Measurements from ENCODE around the gene PTPN7. TPM values are rescaled to one million over a fixed set of nuclear protein-coding genes. Genes with fewer than 3 reads are reported as not detected.
"Not testable (repeated sequence)": the region's sequence is repeated elsewhere in the genome, so short reads cannot be mapped to it uniquely, and the experiment has no call there.

PTPN7 gene
- total RNA-seq, 1 donor from 2014 or later: 1.3 TPM

DNA sequence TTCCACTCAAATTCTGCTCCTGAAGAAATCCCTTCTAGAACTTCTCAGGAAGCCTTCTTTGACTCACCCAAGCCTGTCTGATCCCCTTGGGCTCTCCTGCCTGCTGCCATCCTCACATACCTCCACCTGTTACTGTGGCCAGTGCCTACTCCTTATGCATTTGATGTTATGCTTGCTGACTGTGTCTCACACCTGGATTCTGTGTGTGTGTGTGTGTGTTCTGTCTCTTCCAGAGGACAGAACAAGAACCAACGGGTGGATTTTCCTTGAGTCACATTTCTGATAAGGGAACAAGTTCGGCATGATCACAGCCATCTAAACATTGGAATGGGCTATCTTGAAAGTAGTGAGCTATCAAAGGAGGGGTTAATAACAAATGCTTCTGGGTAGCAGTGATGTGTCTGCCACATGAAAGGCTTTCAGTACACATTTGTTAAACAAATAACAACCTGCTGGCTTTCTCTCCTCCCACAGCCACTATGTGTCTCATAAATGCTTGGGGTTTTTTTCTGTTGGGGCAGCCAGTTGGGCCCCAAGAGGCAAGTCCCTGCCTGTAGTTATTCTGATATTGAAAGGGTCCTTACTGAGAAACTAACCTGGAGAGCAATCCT is 46.6 kb downstream of the PTPN7 start:
- Mint-ChIP-seq H3K9me3 (ENCODE audit: unreplicated experiment) (no peaks in the 10 kb centered on the region), H3K27me3 (ENCODE audit: unreplicated experiment) (peaks cover 3% of the 10 kb centered on the region), H3K4me1 (ENCODE audit: unreplicated experiment) (peaks cover 8% of the 10 kb centered on the region), H3K36me3 (ENCODE audit: low read depth, unreplicated experiment) (no peaks in the 10 kb centered on the region), H3K4me3 (ENCODE audit: unreplicated experiment) (peak overlapping the region; percentile 48), H3K27ac (ENCODE audit: unreplicated experiment) (no peak overlapping the region)
- no peak for DNase-seq (ENCODE audit: low spot score)
- TF ChIP-seq, protein P1, sequence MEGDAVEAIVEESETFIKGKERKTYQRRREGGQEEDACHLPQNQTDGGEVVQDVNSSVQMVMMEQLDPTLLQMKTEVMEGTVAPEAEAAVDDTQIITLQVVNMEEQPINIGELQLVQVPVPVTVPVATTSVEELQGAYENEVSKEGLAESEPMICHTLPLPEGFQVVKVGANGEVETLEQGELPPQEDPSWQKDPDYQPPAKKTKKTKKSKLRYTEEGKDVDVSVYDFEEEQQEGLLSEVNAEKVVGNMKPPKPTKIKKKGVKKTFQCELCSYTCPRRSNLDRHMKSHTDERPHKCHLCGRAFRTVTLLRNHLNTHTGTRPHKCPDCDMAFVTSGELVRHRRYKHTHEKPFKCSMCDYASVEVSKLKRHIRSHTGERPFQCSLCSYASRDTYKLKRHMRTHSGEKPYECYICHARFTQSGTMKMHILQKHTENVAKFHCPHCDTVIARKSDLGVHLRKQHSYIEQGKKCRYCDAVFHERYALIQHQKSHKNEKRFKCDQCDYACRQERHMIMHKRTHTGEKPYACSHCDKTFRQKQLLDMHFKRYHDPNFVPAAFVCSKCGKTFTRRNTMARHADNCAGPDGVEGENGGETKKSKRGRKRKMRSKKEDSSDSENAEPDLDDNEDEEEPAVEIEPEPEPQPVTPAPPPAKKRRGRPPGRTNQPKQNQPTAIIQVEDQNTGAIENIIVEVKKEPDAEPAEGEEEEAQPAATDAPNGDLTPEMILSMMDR (IDR thresholded peaks at IDR 0.05; ENCODE audit: unreplicated experiment): no peak

DNA sequence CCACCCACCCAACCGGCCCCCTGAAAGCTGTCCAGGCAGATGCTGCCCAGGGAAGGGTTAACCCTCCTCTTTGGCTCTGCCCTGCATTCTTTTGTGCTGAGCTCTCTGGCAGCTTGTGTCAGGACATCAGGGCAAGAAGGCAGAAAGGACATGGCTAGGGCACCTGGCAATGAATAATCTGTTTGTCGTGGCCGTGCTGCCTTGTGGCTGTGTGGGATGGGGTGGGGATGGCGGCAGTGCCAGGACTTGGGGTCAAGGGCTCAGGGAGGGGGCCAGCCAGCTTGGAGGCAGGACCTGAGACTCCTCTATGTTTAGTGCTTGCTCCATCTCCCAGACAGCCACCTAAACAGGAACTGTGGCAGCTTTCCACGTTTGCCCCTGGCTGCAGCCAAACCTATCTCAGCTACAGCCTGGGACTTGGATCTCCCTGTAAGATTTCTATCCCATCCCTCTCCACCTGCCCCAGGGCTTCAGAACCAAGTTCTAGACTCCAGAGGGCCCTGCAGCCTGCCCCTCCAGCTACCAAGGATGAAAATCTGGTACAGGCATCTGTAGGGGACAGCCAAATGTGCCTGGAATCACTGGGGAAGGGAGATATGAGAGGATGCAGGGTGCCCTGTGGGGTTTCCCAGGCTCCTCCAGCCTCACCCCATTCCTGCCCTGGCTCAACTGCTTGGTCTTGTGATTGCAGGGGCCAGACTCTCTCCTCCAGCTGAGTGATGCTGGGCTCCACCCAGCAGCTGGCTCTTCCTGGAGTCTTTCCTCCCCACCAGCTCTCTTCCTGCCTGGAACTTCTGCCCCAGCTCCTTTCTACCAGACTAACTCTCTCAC is 47.3 kb downstream of the PTPN7 start:
- TF ChIP-seq, protein P1 (IDR thresholded peaks at IDR 0.05; ENCODE audit: unreplicated experiment): no peak
- no peak for DNase-seq (ENCODE audit: low spot score)
- Mint-ChIP-seq H3K36me3 (ENCODE audit: low read depth, unreplicated experiment) (no peaks in the 10 kb centered on the region), H3K27ac (ENCODE audit: unreplicated experiment) (no peak overlapping the region), H3K27me3 (ENCODE audit: unreplicated experiment) (peaks cover 3% of the 10 kb centered on the region), H3K9me3 (ENCODE audit: unreplicated experiment) (no peaks in the 10 kb centered on the region), H3K4me1 (ENCODE audit: unreplicated experiment) (peaks cover 8% of the 10 kb centered on the region), H3K4me3 (ENCODE audit: unreplicated experiment) (no peak overlapping the region)

DNA sequence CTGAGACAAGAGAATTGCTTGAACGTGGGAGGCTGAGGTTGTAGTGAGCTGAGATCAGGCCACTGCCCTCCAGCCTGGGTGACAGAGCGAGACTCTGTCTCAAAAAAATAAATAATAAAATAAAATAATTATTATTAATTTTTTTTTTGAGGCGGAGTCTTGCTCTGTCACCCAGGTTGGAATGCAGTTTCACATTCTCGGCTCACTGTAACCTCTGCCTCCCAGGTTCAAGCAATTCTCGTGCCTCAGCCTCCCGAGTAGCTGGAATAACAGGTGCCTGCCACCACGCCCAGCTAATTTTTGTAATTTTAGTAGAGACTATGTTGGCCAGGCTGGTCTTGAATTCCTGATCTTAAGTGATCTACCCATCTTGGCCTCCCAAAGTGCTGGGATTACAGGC is 48.8 kb downstream of the PTPN7 start:
- H3K36me3 Mint-ChIP-seq (ENCODE audit: low read depth, unreplicated experiment); H3K4me1 Mint-ChIP-seq (ENCODE audit: unreplicated experiment); H3K4me3 Mint-ChIP-seq (ENCODE audit: unreplicated experiment); H3K27me3 Mint-ChIP-seq (ENCODE audit: unreplicated experiment); H3K9me3 Mint-ChIP-seq (ENCODE audit: unreplicated experiment); H3K27ac Mint-ChIP-seq (ENCODE audit: unreplicated experiment); DNase-seq (ENCODE audit: low spot score): not testable (repeated sequence)

DNA sequence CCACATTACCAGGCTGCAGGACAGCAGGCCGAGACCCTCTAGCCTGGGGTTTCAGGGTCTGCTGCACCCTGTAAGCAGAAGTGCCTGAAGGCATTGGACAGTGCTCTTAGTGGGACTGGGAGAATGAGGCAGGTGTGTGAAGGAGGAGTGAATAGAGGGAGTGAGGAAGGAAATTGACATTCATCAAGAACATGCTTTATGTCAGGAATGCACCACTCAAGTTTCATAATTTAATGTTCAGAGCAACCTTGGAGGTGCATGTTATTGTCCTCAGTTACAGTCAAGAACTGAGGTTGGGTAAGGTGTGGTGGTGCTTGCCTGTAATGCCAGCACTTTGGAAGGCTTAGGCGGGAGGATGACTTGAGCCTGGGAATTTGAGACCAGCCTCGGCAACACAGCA is 49.4 kb downstream of the PTPN7 start:
- Mint-ChIP-seq H3K27me3 (ENCODE audit: unreplicated experiment) (peaks cover 3% of the 10 kb centered on the region), H3K36me3 (ENCODE audit: low read depth, unreplicated experiment) (no peaks in the 10 kb centered on the region), H3K4me1 (ENCODE audit: unreplicated experiment) (peaks cover 8% of the 10 kb centered on the region), H3K9me3 (ENCODE audit: unreplicated experiment) (no peaks in the 10 kb centered on the region), H3K27ac (ENCODE audit: unreplicated experiment) (no peak overlapping the region), H3K4me3 (ENCODE audit: unreplicated experiment) (no peak overlapping the region)
- TF ChIP-seq, protein P1 (IDR thresholded peaks at IDR 0.05; ENCODE audit: unreplicated experiment): no peak
- DNase-seq (ENCODE audit: low spot score): no peak

DNA sequence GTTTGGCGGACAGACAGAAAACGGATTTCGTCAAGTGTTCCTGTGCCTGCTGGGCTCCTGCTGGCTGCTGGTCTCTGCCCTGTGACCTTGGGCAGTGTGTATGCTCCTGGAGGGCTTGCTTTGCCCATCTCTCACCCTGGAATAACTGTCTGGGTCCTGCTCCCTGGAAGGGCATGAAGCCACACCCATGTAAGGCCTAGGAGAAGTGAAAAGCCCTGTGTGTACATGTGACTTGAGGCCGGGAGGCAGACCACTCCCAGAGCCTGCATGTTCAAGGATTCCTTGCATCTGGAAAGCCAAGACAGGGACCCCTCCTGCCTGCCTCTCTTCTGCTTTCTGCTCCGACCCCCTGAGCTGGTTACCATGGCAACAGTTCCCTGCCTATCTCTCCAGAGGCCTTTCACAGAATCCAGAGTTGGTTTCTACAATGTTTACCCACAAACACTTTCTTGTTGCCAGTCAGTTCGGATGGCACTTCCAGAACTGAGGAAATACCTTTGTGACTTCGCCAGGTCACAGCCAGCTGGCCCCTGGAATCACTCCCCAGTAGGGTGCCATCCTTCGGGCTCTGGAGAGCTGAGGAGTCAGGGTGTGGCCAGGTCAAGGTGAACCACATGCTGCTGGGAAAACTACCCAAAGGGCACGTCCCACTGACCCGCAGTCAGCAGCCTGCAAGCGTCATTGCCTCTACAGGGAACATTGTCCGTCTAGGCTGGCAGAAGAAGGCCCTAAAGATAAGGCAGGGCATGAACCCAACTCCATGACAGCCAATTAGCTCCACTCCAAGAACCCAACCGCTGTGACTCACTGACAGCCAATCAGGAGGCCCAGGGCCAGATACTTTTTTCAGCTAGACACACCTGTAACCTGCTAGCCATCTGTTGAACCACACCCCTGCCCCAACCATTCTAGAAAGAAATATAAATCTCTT is 52.3 kb downstream of the PTPN7 start:
- TF ChIP-seq, protein P1 (IDR thresholded peaks at IDR 0.05; ENCODE audit: unreplicated experiment): no peak
- H3K36me3 Mint-ChIP-seq (ENCODE audit: low read depth, unreplicated experiment): no peaks in the 10 kb centered on the region
- no peak overlapping the region for H3K27ac Mint-ChIP-seq (ENCODE audit: unreplicated experiment)
- no peak overlapping the region for H3K4me3 Mint-ChIP-seq (ENCODE audit: unreplicated experiment)
- H3K9me3 Mint-ChIP-seq (ENCODE audit: unreplicated experiment): no peaks in the 10 kb centered on the region
- peaks cover under 1% of the 10 kb centered on the region for H3K4me1 Mint-ChIP-seq (ENCODE audit: unreplicated experiment)
- no peaks in the 10 kb centered on the region for H3K27me3 Mint-ChIP-seq (ENCODE audit: unreplicated experiment)
- DNase-seq (ENCODE audit: low spot score): no peak
